PFSK-1 (cell line): ENCODE measurements around the gene PSMC3IP.

Experiments used
- FOXP2 ChIP-seq: optimal IDR thresholded peaks from 2 replicates; pipeline ENCODE3; 2011; ENCODE audit warnings: borderline replicate concordance, control low read depth, inconsistent platforms; ENCODE audit not compliant: insufficient read depth; ENCODE audit errors: extremely low read length, extremely low read depth
- POLR2AphosphoS5 ChIP-seq: IDR thresholded peaks from 2 replicates; pipeline ENCODE4 v1.6.1; 2012; ENCODE audit warnings: low read depth, mild to moderate bottlenecking, control low read depth, low read length, moderate library complexity
- REST ChIP-seq, 2 experiments: IDR thresholded peaks; 2 replicates each; pipeline versions ENCODE4 v1.6.1 to v1.8.0; 2011 to 2012; ENCODE audit warnings: low read depth in 2 of 2, low read length in 2 of 2, control low read depth in 1 of 2, inconsistent platforms in 1 of 2, mild to moderate bottlenecking in 1 of 2, moderate library complexity in 1 of 2; ENCODE audit not compliant: insufficient read depth in 1 of 2
- SIN3A ChIP-seq: IDR thresholded peaks from 2 replicates; pipeline ENCODE4 v1.6.1; 2012; ENCODE audit warnings: mild to moderate bottlenecking, low read length, moderate library complexity, borderline replicate concordance; ENCODE audit not compliant: insufficient read depth
- TAF1 ChIP-seq: IDR thresholded peaks from 2 replicates; pipeline ENCODE4 v1.6.1; 2012; ENCODE audit warnings: low read length, control low read depth, borderline replicate concordance; ENCODE audit not compliant: insufficient read depth

- TF ChIP-seq TAF1 (no peak), REST (IDR thresholded peaks at IDR 0.05; ENCODE audit: insufficient read depth in 1 of 2, low read depth in 2 of 2, low read length in 2 of 2) (no peak), SIN3A (no peak), POLR2AphosphoS5 (no peak), FOXP2 (no peak)
These were observed 14.0 kb downstream of the PSMC3IP start for GRCh38 chr17:42563543-42563942.
